ENCODE results near the gene MAB21L2.

DNA sequence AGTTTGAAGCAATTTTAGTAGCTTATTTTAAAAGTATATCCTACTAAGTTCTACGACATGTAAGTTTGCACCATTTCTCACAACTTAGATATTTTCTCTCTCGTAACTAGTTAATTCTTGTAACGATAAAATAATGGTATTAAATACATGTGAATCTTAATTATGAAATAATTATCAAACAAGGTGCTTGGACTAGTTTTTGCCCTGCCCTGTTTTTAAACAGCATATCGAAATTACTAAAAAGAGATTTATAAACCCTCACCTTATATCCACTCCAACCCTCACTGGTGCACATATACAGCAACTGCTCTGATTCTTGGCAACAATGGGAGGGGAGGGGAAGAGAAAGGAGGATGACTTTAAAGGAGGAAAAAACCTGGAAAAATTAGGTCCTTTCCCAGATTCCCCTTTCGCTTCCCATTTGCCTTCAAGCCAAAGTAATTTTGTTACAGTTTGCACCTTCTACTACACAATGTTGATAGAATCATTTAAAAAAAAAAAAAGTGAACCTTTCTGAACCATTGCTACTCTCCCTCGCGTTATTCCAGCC lies 820 bp upstream of the MAB21L2 start:
- no peak for TF ChIP-seq JAZF1 (CRISPR knock-in tag; IDR thresholded peaks at IDR 0.05)
- no peak for TF ChIP-seq CTCF (IDR thresholded peaks at IDR 0.05)
- TF ChIP-seq PRRX2 (CRISPR knock-in tag; IDR thresholded peaks at IDR 0.05), result no peak
- TF ChIP-seq RELA (CRISPR knock-in tag; IDR thresholded peaks at IDR 0.05; ENCODE audit: borderline replicate concordance), result no peak
- TF ChIP-seq, protein P1, sequence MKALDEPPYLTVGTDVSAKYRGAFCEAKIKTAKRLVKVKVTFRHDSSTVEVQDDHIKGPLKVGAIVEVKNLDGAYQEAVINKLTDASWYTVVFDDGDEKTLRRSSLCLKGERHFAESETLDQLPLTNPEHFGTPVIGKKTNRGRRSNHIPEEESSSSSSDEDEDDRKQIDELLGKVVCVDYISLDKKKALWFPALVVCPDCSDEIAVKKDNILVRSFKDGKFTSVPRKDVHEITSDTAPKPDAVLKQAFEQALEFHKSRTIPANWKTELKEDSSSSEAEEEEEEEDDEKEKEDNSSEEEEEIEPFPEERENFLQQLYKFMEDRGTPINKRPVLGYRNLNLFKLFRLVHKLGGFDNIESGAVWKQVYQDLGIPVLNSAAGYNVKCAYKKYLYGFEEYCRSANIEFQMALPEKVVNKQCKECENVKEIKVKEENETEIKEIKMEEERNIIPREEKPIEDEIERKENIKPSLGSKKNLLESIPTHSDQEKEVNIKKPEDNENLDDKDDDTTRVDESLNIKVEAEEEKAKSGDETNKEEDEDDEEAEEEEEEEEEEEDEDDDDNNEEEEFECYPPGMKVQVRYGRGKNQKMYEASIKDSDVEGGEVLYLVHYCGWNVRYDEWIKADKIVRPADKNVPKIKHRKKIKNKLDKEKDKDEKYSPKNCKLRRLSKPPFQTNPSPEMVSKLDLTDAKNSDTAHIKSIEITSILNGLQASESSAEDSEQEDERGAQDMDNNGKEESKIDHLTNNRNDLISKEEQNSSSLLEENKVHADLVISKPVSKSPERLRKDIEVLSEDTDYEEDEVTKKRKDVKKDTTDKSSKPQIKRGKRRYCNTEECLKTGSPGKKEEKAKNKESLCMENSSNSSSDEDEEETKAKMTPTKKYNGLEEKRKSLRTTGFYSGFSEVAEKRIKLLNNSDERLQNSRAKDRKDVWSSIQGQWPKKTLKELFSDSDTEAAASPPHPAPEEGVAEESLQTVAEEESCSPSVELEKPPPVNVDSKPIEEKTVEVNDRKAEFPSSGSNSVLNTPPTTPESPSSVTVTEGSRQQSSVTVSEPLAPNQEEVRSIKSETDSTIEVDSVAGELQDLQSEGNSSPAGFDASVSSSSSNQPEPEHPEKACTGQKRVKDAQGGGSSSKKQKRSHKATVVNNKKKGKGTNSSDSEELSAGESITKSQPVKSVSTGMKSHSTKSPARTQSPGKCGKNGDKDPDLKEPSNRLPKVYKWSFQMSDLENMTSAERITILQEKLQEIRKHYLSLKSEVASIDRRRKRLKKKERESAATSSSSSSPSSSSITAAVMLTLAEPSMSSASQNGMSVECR (CRISPR knock-in tag; IDR thresholded peaks at IDR 0.05; ENCODE audit: borderline replicate concordance), result no peak
- no peak for TF ChIP-seq NR3C1 (CRISPR knock-in tag; conservative IDR thresholded peaks at IDR 0.05; ENCODE audit: low read depth)
- TF ChIP-seq MAX (CRISPR knock-in tag; IDR thresholded peaks at IDR 0.05), result no peak
- TF ChIP-seq, protein P2, sequence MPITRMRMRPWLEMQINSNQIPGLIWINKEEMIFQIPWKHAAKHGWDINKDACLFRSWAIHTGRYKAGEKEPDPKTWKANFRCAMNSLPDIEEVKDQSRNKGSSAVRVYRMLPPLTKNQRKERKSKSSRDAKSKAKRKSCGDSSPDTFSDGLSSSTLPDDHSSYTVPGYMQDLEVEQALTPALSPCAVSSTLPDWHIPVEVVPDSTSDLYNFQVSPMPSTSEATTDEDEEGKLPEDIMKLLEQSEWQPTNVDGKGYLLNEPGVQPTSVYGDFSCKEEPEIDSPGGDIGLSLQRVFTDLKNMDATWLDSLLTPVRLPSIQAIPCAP (CRISPR knock-in tag; IDR thresholded peaks at IDR 0.05), result no peak
- no peak for TF ChIP-seq RORB (CRISPR knock-in tag; IDR thresholded peaks at IDR 0.05)
- TF ChIP-seq ZBTB21 (CRISPR knock-in tag; IDR thresholded peaks at IDR 0.05; ENCODE audit: borderline replicate concordance), result no peak
- TF ChIP-seq, protein P3, sequence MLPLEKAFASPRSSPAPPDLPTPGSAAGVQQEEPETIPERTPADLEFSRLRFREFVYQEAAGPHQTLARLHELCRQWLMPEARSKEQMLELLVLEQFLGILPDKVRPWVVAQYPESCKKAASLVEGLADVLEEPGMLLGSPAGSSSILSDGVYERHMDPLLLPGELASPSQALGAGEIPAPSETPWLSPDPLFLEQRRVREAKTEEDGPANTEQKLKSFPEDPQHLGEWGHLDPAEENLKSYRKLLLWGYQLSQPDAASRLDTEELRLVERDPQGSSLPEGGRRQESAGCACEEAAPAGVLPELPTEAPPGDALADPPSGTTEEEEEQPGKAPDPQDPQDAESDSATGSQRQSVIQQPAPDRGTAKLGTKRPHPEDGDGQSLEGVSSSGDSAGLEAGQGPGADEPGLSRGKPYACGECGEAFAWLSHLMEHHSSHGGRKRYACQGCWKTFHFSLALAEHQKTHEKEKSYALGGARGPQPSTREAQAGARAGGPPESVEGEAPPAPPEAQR (CRISPR knock-in tag; IDR thresholded peaks at IDR 0.05), result no peak
- no peak for TF ChIP-seq MXD4 (CRISPR knock-in tag; IDR thresholded peaks at IDR 0.05; ENCODE audit: borderline replicate concordance)
- no peak for TF ChIP-seq CREM (CRISPR knock-in tag; IDR thresholded peaks at IDR 0.05)
